Panc1 (cell line): ENCODE results near the gene NTN4. TPM values are rescaled to one million over a fixed set of nuclear protein-coding genes. Genes with fewer than 3 reads are reported as not detected.

Experiments
- ATAC-seq: fragments of 200-7000 bp; cut with Tn5 transposase; 2 replicates; pipeline ENCODE4 v1.9.1; 2020; ENCODE audit warnings: mild to moderate bottlenecking, moderate library complexity
- BruUV-seq: library from RNA; stranded (reverse); fragments of 400-500 nt; replicated peaks from 2 replicates; lab custom pipeline; 2021; lab: Mats Ljungman, UMichigan
- CTCF ChIA-PET: fragments of 300-600 bp; sonication (Branson Sonifier 250); formaldehyde crosslinking; loops from one replicate; lab custom pipeline; 2022; ENCODE audit warnings: antibody characterized with exemption; lab: Charles Lee
- POLR2A ChIA-PET: fragments of 300-600 bp; sonication (Branson Sonifier 250); formaldehyde crosslinking; loops from one replicate; lab custom pipeline; 2022; ENCODE audit warnings: antibody characterized with exemption; lab: Charles Lee
- DNase-seq: peaks from one replicate; pipeline ENCODE4 v3.0.0-alpha.2; 2010; ENCODE audit warnings: low read depth, low spot score
- H3K27ac ChIP-seq: 2 replicates; pipeline ENCODE4 v1.5.1; 2011; ENCODE audit warnings: mild to moderate bottlenecking, low read length, inconsistent platforms
- H3K27me3 ChIP-seq: fragments of 200-500 bp; sonication (Bioruptor generic); 2 replicates; pipeline ENCODE4 v1.6.0; 2014; ENCODE audit warnings: low read length, inconsistent platforms; ENCODE audit not compliant: control insufficient read depth, insufficient read depth
- H3K36me3 ChIP-seq: fragments of 200-500 bp; sonication (Bioruptor generic); 2 replicates; pipeline ENCODE4 v1.5.1; 2014; ENCODE audit warnings: inconsistent platforms, mild to moderate bottlenecking, low read length, moderate library complexity; ENCODE audit not compliant: control insufficient read depth, insufficient read depth
- H3K4me1 ChIP-seq: 2 replicates; pipeline ENCODE4 v1.5.1; 2011; ENCODE audit warnings: inconsistent platforms, mild to moderate bottlenecking, low read length, moderate library complexity; ENCODE audit not compliant: control insufficient read depth, insufficient read depth
- H3K4me3 ChIP-seq, 2 experiments: 2 replicates each; pipeline ENCODE4 v1.5.1; 2011 to 2012; ENCODE audit warnings: low read depth in 2 of 2, low read length in 2 of 2, mild to moderate bottlenecking in 2 of 2, inconsistent platforms in 1 of 2, moderate library complexity in 1 of 2
- H3K9me3 ChIP-seq: fragments of 200-500 bp; sonication (Bioruptor generic); 2 replicates; pipeline ENCODE4 v1.5.1; 2014; ENCODE audit warnings: low read depth, mild to moderate bottlenecking, inconsistent platforms, low read length, moderate library complexity; ENCODE audit not compliant: control insufficient read depth, insufficient read depth
- POLR2AphosphoS5 ChIP-seq: IDR thresholded peaks from 2 replicates; pipeline ENCODE4 v1.6.1; 2012; ENCODE audit warnings: mild to moderate bottlenecking, low read depth, low read length, moderate library complexity
- SIN3A ChIP-seq: IDR thresholded peaks from 2 replicates; pipeline ENCODE4 v1.6.1; 2012; ENCODE audit warnings: low read depth, mild to moderate bottlenecking, low read length, moderate library complexity, borderline replicate concordance; ENCODE audit not compliant: insufficient read depth
- TCF7L2 ChIP-seq: IDR thresholded peaks from 2 replicates; pipeline ENCODE4 v1.6.1; 2011; ENCODE audit warnings: mild to moderate bottlenecking, low read depth, low read length, inconsistent platforms
- in situ Hi-C: cut with HindIII; loops from 2 replicates; pipeline ENCODE4 v1.10.0; 2016; ENCODE audit warnings: low sequenced_read_pairs, low pct_unique_long_range_greater_than_20kb
- intact Hi-C: fragments of 100-400 bp; cut with micrococcal nuclease; formaldehyde crosslinking; loops from one replicate; pipeline ENCODE4 v1.10.0; 2022; ENCODE audit not compliant: unreplicated experiment
- total RNA-seq: library from RNA; stranded (reverse); gene quantifications from one replicate; pipeline ENCODE4 v1.2.1, GENCODE V29; 2021; ENCODE audit not compliant: unreplicated experiment
- TF ChIP-seq, protein P1 (sequence below): fragments of 450-650 bp; IDR thresholded peaks from 2 replicates; pipeline ENCODE4 v1.5.1; 2017; ENCODE audit warnings: mild to moderate bottlenecking
- TF ChIP-seq, protein P2 (sequence below), 2 experiments: IDR thresholded peaks; 2 replicates each; pipeline ENCODE4 v1.6.1; 2011 to 2012; ENCODE audit warnings: low read depth in 2 of 2, control low read depth in 1 of 2, low read length in 1 of 2, mild to moderate bottlenecking in 1 of 2, moderate library complexity in 1 of 2; ENCODE audit not compliant: insufficient read depth in 1 of 2

Gene NTN4
- total RNA-seq, 1 experiment from 2014 or later = 17.1 TPM

DNA sequence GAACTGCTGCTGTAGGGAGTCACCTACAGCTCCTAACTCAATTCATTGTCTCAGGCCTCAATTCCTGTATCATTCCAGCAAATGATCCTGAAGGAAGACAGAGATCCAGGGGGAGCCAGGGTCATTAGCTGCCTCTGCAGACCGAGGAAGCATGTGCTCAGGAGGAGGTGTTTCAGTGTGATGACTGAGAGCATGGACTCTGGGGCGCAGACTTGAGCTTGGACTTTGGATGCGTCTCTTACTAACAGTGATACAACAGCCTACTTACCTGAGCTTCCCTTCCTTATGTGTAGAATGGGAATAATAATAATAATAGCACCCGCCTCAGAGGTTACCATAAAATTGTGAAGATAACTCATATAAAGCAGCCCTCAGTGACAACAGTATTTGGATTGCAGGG, 147.3 kb downstream of the NTN4 start:
- TF ChIP-seq, protein P1, sequence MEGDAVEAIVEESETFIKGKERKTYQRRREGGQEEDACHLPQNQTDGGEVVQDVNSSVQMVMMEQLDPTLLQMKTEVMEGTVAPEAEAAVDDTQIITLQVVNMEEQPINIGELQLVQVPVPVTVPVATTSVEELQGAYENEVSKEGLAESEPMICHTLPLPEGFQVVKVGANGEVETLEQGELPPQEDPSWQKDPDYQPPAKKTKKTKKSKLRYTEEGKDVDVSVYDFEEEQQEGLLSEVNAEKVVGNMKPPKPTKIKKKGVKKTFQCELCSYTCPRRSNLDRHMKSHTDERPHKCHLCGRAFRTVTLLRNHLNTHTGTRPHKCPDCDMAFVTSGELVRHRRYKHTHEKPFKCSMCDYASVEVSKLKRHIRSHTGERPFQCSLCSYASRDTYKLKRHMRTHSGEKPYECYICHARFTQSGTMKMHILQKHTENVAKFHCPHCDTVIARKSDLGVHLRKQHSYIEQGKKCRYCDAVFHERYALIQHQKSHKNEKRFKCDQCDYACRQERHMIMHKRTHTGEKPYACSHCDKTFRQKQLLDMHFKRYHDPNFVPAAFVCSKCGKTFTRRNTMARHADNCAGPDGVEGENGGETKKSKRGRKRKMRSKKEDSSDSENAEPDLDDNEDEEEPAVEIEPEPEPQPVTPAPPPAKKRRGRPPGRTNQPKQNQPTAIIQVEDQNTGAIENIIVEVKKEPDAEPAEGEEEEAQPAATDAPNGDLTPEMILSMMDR = no peak
- TF ChIP-seq SIN3A (no peak), POLR2AphosphoS5 (no peak)
- TF ChIP-seq, protein P2, sequence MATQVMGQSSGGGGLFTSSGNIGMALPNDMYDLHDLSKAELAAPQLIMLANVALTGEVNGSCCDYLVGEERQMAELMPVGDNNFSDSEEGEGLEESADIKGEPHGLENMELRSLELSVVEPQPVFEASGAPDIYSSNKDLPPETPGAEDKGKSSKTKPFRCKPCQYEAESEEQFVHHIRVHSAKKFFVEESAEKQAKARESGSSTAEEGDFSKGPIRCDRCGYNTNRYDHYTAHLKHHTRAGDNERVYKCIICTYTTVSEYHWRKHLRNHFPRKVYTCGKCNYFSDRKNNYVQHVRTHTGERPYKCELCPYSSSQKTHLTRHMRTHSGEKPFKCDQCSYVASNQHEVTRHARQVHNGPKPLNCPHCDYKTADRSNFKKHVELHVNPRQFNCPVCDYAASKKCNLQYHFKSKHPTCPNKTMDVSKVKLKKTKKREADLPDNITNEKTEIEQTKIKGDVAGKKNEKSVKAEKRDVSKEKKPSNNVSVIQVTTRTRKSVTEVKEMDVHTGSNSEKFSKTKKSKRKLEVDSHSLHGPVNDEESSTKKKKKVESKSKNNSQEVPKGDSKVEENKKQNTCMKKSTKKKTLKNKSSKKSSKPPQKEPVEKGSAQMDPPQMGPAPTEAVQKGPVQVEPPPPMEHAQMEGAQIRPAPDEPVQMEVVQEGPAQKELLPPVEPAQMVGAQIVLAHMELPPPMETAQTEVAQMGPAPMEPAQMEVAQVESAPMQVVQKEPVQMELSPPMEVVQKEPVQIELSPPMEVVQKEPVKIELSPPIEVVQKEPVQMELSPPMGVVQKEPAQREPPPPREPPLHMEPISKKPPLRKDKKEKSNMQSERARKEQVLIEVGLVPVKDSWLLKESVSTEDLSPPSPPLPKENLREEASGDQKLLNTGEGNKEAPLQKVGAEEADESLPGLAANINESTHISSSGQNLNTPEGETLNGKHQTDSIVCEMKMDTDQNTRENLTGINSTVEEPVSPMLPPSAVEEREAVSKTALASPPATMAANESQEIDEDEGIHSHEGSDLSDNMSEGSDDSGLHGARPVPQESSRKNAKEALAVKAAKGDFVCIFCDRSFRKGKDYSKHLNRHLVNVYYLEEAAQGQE (IDR thresholded peaks at IDR 0.05; ENCODE audit: insufficient read depth in 1 of 2, low read depth in 2 of 2, low read length in 1 of 2) = no peak
- in situ Hi-C loops (no loop called here), intact Hi-C loops (no loop called here)
- Histone ChIP-seq H3K36me3 (no peaks in the 10 kb centered on the region), H3K4me3 (no peak overlapping the region), H3K27me3 (no peaks in the 10 kb centered on the region), H3K9me3 (no peaks in the 10 kb centered on the region), H3K27ac (no peak overlapping the region), H3K4me1 (0 out of 2 replicates have a peak, but pooled peaks cover 3% of the 10 kb centered on the region)
- ChIA-PET CTCF (interaction anchor here (0.6 kb wide), 1 partner anchor 105 kb away, joined by 11 read pairs; no protein-coding TSS in a partner anchor), POLR2A (no interaction called here)
- BruUV-seq = no TSS peak
- no peak for DNase-seq
- ATAC-seq = no peak

DNA sequence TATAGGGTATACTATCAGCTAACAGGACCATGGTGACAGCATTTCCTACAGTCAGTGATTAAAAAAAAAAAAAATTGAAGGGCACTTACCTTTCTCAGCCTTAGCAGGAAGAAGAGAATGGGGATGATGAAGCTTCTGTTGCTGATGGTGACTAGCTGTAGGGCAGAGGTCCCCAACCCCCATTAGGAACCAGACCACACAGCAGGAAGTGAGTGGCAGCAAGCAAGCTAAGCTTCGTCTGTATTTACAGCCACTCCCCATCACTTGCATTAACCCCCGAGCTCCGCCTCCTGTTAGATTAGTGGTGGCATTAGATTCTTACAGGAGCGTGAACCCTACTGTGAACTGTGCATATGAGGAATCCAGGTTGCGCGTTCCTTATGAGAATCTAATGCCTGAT, 148.0 kb downstream of the NTN4 start:
- TF ChIP-seq TCF7L2 = no peak
- TF ChIP-seq SIN3A = no peak
- intact Hi-C loops (no loop called here), in situ Hi-C loops (no loop called here)
- H3K4me3 ChIP-seq = no peak overlapping the region
- DNase-seq = no peak
- H3K27ac ChIP-seq = no peak overlapping the region
- no peak for ATAC-seq
- ChIA-PET CTCF (interaction anchor here (0.7 kb wide), 1 partner anchor 23 kb away, joined by 4 read pairs; no protein-coding TSS in a partner anchor), POLR2A (interaction anchor here (0.7 kb wide), 1 partner anchor 731 kb away, joined by 17 read pairs; no protein-coding TSS in a partner anchor)
- H3K9me3 ChIP-seq = no peaks in the 10 kb centered on the region
- H3K27me3 ChIP-seq = no peaks in the 10 kb centered on the region
- H3K36me3 ChIP-seq = no peaks in the 10 kb centered on the region
- H3K4me1 ChIP-seq = no peaks in the 10 kb centered on the region
- no TSS peak for BruUV-seq

DNA sequence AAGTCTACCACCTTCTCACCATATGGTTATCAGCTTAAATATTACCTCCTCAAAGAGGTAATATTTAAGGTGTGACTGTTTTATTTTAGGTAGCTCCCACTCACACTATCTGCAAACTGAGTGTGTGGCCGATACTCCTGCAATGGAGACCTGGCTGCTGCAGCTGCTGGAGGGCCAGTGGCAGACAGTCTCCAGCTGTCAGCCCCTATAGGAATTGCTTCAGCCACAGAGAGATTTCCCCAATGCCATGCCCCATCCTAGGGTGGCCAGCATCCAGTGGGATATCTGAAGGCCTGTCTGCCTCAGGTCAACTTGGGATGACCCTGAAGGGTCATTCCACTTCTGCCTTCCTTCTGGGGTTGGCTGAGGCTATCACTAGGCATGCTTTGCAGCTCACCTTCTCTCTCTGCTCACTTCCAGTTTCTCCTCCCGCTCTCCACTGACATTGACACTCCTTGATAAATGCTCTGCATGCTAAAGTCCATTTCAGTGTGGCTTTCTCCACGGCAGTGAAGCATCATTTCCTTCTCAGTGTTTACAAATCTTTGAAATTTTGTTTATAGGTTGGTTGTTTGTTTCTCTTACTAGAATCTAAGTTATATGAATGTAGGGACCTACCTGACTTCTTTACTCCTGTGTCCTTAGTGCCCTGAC, 149.1 kb downstream of the NTN4 start:
- CTCF ChIA-PET = no interaction called here
- DNase-seq = no peak

More for the DNA sequence above, 149.1 kb downstream of the NTN4 start:
- Histone ChIP-seq H3K36me3 (no peaks in the 10 kb centered on the region), H3K27me3 (no peaks in the 10 kb centered on the region), H3K9me3 (no peaks in the 10 kb centered on the region), H3K4me3 (no peak overlapping the region), H3K4me1 (no peaks in the 10 kb centered on the region), H3K27ac (no peak overlapping the region)
- intact Hi-C loops (no loop called here), in situ Hi-C loops (no loop called here)
- POLR2A ChIA-PET = interaction anchor here (0.6 kb wide), 1 partner anchor 1155 kb away, joined by 5 read pairs; no protein-coding TSS in a partner anchor
- ATAC-seq = no peak
- BruUV-seq = no TSS peak
- TF ChIP-seq, protein P1 = no peak
- TF ChIP-seq, protein P2 (IDR thresholded peaks at IDR 0.05; ENCODE audit: insufficient read depth in 1 of 2, low read depth in 2 of 2, low read length in 1 of 2) = no peak
- TF ChIP-seq SIN3A = no peak
- TF ChIP-seq TCF7L2 = no peak
- no peak for TF ChIP-seq POLR2AphosphoS5
